Adrenal gland (tissue), 12 donors: Measurements from ENCODE around the gene MAP2K5. TPM values are rescaled to one million over a fixed set of nuclear protein-coding genes. Genes with fewer than 3 reads are reported as not detected.

ENCODE experiments used
- DNase-seq, 7 donors: peaks; one replicate each; pipeline ENCODE4 v3.0.0-alpha.2; 2019 to 2020
- H3K27ac ChIP-seq, 5 donors: fragments of 200-600 bp; sonication (generic) in 4 of 5; 1 replicate in 3 of 5; 2 replicates in 2 of 5; pipeline versions ENCODE4 v1.5.1 to v1.8.0; 2016 to 2020; ENCODE audit warnings: mild to moderate bottlenecking in 1 of 5
- H3K27me3 ChIP-seq: fragments of 200-600 bp; 2 replicates; pipeline ENCODE4 v1.8.0; 2021
- H3K36me3 ChIP-seq, 2 donors: fragments of 200-600 bp; replicated peaks in 1 of 2; 1 replicate in 1 of 2; 2 replicates in 1 of 2; pipeline versions ENCODE4 v1.5.1 to v1.8.0; 2018 to 2022
- H3K4me1 ChIP-seq, 2 donors: fragments of 200-600 bp; replicated peaks in 1 of 2; 1 replicate in 1 of 2; 2 replicates in 1 of 2; pipeline versions ENCODE4 v1.5.1 to v1.8.0; 2018 to 2021
- H3K4me3 ChIP-seq, 4 donors: fragments of 200-600 bp; sonication (generic) in 3 of 4; one replicate each; pipeline ENCODE4 v1.5.1; 2016 to 2018
- H3K9me3 ChIP-seq, 3 donors: fragments of 200-600 bp; sonication (generic) in 1 of 3; replicated peaks in 1 of 3; 1 replicate in 2 of 3; 2 replicates in 1 of 3; pipeline versions ENCODE4 v1.5.1 to v1.8.0; 2016 to 2021
- POLR2A ChIP-seq, 2 donors: fragments of 450-650 bp; IDR thresholded peaks; one replicate each; pipeline ENCODE4 v1.6.1; 2017; ENCODE audit warnings: antibody characterized with exemption in 2 of 2, mild to moderate bottlenecking in 2 of 2, moderate library complexity in 1 of 2
- WGBS, 4 donors: extraction: QIAGEN DNeasy Blood & Tissue Kit in 2 of 4; methylation state at CpG; one replicate each; pipeline versions ENCODE4 v1.1.5 to v1.1.7; 2013 to 2017; 5-methylcytosine and 5-hydroxymethylcytosine counted together
- intact Hi-C, 2 donors: fragments of 100-400 bp; cut with DNase I; formaldehyde crosslinking; loops; one replicate each; pipeline versions ENCODE4 v1.14.1 to v1.15.0; 2022 to 2023
- polyA plus RNA-seq, 3 donors: library from polyadenylated mRNA; stranded (reverse); fragments of 200-250 nt in 2 of 3; fragments of 350-450 nt in 1 of 3; fragmentation: Illumina TruSeq in 1 of 3; extraction: RNeasy Lipid Tissue Mini Kit (QIAGEN cat#74804) in 1 of 3; gene quantifications; one replicate each; pipeline ENCODE4 v1.2.3, GENCODE V29; 2013 to 2014
- total RNA-seq, 9 donors: library from RNA; depleted of rRNA in 4 of 9; stranded (reverse); fragments of >200 nt in 4 of 9; fragments of 120-200 nt in 1 of 9; fragmentation: NEBNext Ultra II Directional in 1 of 9; extraction: Animal tissue kit (Norgen Biotek cat#: 25700) in 1 of 9; gene quantifications; one replicate each; pipeline versions ENCODE4 v1.1.0 to v1.2.4, GENCODE V29; 2013 to 2023
- TF ChIP-seq, protein P1 (sequence below), 6 experiments: fragments of 450-650 bp in 4 of 6; fragments of 200-600 bp in 2 of 6; sonication (generic) in 1 of 6; IDR thresholded peaks; 1 replicate in 5 of 6; 2 replicates in 1 of 6; pipeline versions ENCODE4 v1.5.1 to v1.8.0; 2016 to 2021; ENCODE audit warnings: antibody characterized with exemption in 6 of 6, mild to moderate bottlenecking in 2 of 6, moderate library complexity in 1 of 6
- donor health status: healthy with polysubstance abuse.
- donor health status: Bipolar disorder and iron deficiency.
- donor health status: DM: yes; HTN: yes; CAD: no.
- donor health status: DM: no; HTN: no; CAD: no.
- donor health status: DM: no; HTN: no; CAD: no.
- donor health status: DM: yes; HTN: yes; CAD: no.

Gene MAP2K5
- total and polyA plus RNA-seq, 12 donors = 10.3 to 33.8 (median 17.0) TPM

DNA sequence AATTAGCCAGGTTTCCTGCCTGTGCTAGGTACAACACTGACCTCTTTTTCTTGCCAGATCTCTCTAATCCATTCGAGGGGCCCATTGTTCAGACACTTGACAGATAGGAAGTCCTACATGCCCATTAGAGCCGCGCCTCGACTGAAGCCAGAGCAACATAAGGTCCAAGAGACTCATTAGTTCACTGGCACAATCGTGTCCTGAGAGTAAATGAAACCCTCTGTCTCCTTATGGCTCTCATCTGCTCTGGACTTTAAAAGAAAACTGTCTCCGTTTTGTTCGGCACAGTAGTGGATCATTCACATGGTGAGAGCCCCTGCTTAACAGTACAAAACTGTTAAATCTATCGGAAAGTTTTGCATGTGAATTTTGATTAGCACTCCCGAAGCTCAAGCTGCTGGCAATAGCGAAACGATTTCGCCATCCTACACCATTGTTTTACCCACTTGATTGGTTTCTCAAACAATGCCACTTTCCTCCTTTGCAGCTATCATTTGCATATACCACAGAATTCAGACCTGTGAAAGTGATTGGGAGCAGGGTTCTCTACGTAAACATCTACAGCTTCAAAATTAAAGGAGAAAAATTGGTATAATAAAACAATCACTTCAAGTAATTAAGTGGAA, 40.6 kb upstream of the MAP2K5 start:
- Histone ChIP-seq H3K27me3 (no peaks in the 10 kb centered on the region), H3K27ac (no peak overlapping the region), H3K36me3 (no peaks in the 10 kb centered on the region), H3K4me1 (peaks cover 0 to 6% of the 10 kb centered on the region in 2 donors), H3K9me3 (no peaks in the 10 kb centered on the region), H3K4me3 (no peak overlapping the region)
- WGBS, 4 donors = 67 to 83% (median 70%) methylated on average over 13 of the region's 13 CpGs
- no peak for TF ChIP-seq POLR2A (IDR thresholded peaks at IDR 0.05)
- TF ChIP-seq, protein P1, sequence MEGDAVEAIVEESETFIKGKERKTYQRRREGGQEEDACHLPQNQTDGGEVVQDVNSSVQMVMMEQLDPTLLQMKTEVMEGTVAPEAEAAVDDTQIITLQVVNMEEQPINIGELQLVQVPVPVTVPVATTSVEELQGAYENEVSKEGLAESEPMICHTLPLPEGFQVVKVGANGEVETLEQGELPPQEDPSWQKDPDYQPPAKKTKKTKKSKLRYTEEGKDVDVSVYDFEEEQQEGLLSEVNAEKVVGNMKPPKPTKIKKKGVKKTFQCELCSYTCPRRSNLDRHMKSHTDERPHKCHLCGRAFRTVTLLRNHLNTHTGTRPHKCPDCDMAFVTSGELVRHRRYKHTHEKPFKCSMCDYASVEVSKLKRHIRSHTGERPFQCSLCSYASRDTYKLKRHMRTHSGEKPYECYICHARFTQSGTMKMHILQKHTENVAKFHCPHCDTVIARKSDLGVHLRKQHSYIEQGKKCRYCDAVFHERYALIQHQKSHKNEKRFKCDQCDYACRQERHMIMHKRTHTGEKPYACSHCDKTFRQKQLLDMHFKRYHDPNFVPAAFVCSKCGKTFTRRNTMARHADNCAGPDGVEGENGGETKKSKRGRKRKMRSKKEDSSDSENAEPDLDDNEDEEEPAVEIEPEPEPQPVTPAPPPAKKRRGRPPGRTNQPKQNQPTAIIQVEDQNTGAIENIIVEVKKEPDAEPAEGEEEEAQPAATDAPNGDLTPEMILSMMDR (IDR thresholded peaks at IDR 0.05) = no peak
- no peak for DNase-seq
- intact Hi-C loops = no loop called here

DNA sequence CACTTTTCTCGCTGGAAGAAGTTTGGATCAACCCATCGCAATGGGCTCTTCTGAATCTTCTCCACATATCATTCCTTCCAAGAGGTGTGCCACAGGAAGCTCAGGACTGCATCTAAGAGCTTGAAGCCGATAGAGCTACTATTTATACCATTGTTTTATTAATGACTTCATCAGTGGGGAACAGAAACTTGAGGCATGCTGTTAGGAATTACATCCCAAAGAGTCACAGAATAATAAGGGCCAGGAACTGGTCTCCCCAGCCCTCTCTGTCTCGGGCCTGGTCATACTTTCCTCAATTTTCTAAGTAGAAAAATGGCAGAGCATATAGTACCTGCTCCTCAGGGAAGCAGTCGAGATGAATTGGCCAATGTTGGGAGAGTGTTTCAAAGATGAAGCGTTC, 38.4 kb upstream of the MAP2K5 start:
- Histone ChIP-seq H3K4me3 (no peak overlapping the region), H3K9me3 (no peaks in the 10 kb centered on the region), H3K36me3 (no peaks in the 10 kb centered on the region), H3K27me3 (no peaks in the 10 kb centered on the region), H3K4me1 (peaks cover 0 to 6% of the 10 kb centered on the region in 2 donors), H3K27ac (no peak overlapping the region)
- intact Hi-C loops = no loop called here
- no peak for DNase-seq
- 89 to 94% (median 91%) methylated on average over 6 of the region's 6 CpGs for WGBS, 4 donors
- TF ChIP-seq POLR2A (IDR thresholded peaks at IDR 0.05) = no peak
- TF ChIP-seq, protein P1 (IDR thresholded peaks at IDR 0.05) = no peak

DNA sequence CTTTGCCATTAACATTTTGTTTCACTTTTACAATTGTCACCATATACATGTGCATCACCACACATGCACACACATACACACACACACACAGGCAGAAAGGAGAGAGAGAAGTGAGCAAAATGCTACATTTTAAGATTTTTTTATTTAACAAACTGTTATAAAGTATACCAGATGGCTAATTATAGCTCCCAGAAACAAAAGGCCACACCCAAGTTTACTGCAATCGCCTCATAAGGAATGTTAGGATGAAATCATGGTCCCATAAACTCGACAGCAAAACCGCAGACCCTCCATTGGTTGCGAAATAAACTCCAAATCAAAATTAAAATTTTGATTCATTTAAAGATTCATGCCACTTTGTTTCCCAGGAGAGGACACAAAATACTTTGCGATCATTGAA, 37.7 kb upstream of the MAP2K5 start:
- intact Hi-C loops = no loop called here
- no peaks in the 10 kb centered on the region for H3K36me3 ChIP-seq
- peaks cover 0 to 6% of the 10 kb centered on the region in 2 donors for H3K4me1 ChIP-seq
- no peak overlapping the region for H3K27ac ChIP-seq
- no peaks in the 10 kb centered on the region for H3K9me3 ChIP-seq
- no peak overlapping the region for H3K4me3 ChIP-seq
- TF ChIP-seq, protein P1 (IDR thresholded peaks at IDR 0.05) = no peak
- TF ChIP-seq POLR2A (IDR thresholded peaks at IDR 0.05) = no peak
- no peaks in the 10 kb centered on the region for H3K27me3 ChIP-seq
- whole genome bisulfite sequencing, 4 donors = 88 to 92% (median 90%) methylated on average over 5 of the region's 5 CpGs
- DNase-seq = no peak

DNA sequence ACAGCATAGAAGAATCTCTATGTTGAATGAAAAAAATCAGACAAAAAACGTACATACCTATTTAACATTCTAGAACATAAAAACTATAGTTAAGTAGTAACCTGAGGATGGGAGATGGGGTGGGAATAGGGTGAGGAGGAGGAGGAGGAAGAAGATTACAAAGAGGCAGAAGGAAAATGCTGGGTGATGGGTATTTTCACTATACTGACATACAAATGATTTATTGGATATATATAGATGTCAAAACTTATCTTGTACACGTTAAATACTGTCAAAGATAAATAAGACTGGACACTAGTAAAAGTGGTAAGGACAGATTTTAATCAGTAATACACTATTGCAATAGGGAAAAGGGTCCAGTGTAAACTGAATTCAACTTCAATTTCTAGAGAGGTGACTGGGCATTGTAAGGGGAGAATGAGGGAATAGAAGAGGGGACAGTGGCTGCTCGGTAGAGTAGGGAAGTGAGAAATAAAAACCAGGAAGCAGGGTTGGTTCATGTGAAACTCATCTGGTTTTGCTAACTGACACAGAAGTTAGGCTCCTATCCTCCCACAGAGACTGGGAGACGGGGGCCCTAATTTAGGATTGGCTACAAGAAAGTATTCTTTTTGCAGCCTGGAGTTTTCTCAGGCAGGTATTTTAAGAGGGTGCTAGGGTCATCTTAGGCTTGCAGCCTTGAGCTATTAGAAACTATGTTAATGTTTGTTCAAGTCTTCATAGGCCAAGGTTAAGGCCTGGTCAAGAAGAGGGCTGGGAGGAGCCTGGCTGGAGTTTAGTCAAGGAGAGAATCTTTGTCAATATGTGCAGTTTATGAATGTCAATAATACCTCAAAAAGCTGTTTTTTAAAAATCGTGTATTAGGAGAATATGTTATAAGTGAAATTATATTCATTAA, 36.6 kb upstream of the MAP2K5 start:
- Histone ChIP-seq H3K27ac (no peak overlapping the region), H3K9me3 (no peaks in the 10 kb centered on the region), H3K4me3 (no peak overlapping the region), H3K36me3 (no peaks in the 10 kb centered on the region), H3K27me3 (no peaks in the 10 kb centered on the region), H3K4me1 (peaks cover 0 to 6% of the 10 kb centered on the region in 2 donors)
- intact Hi-C loops = no loop called here
- no peak for TF ChIP-seq POLR2A (IDR thresholded peaks at IDR 0.05)
- TF ChIP-seq, protein P1 (IDR thresholded peaks at IDR 0.05) = no peak
- no peak for DNase-seq
- 66 to 74% (median 68%) methylated on average over 5 of the region's 5 CpGs for WGBS, 4 donors
